MCF 10A (cell line): ENCODE measurements around the gene LCN2. TPM values are rescaled to one million over a fixed set of nuclear protein-coding genes. Genes with fewer than 3 reads are reported as not detected.

ENCODE experiments used
- BruUV-seq: library from RNA; stranded (reverse); fragments of 400-500 nt; replicated peaks from 2 replicates; lab custom pipeline; 2021; lab: Mats Ljungman, UMichigan
- CTCF ChIA-PET: fragments of 300-600 bp; sonication (Branson Sonifier 250); formaldehyde crosslinking; extraction: SDS; loops from one replicate; lab custom pipeline; 2021; ENCODE audit warnings: antibody characterized with exemption, inconsistent platforms; lab: Yijun Ruan, JAX
- POLR2A ChIA-PET: fragments of 300-600, 350-650 bp; sonication (Branson Sonifier 250); formaldehyde crosslinking; extraction: SDS; loops from one replicate; lab custom pipeline; 2020; ENCODE audit warnings: antibody characterized with exemption, inconsistent platforms; lab: Yijun Ruan, JAX
- DNase-seq: peaks from one replicate; pipeline ENCODE4 v3.0.0-alpha.2; 2018; ENCODE audit not compliant: unreplicated experiment
- H3K27ac Mint-ChIP-seq: one replicate; pipeline ENCODE4 v1.8.0; 2022; ENCODE audit warnings: mild to moderate bottlenecking, low read depth, mixed read lengths; ENCODE audit not compliant: unreplicated experiment
- H3K27me3 Mint-ChIP-seq: one replicate; pipeline ENCODE4 v1.8.0; 2022; ENCODE audit warnings: mixed read lengths; ENCODE audit not compliant: insufficient read depth, unreplicated experiment
- H3K36me3 Mint-ChIP-seq: one replicate; pipeline ENCODE4 v1.8.0; 2022; ENCODE audit warnings: mild to moderate bottlenecking, moderate library complexity, mixed read lengths; ENCODE audit not compliant: insufficient read depth, unreplicated experiment
- H3K4me1 Mint-ChIP-seq: one replicate; pipeline ENCODE4 v1.8.0; 2022; ENCODE audit warnings: mixed read lengths; ENCODE audit not compliant: insufficient read depth, unreplicated experiment
- H3K4me3 Mint-ChIP-seq: one replicate; pipeline ENCODE4 v1.8.0; 2022; ENCODE audit warnings: mild to moderate bottlenecking, moderate library complexity, mixed read lengths; ENCODE audit not compliant: unreplicated experiment
- H3K9me3 Mint-ChIP-seq: one replicate; pipeline ENCODE4 v1.8.0; 2022; ENCODE audit warnings: mixed read lengths; ENCODE audit not compliant: unreplicated experiment
- CTCF ChIP-seq: fragments of 200-600 bp; IDR thresholded peaks from one replicate; pipeline ENCODE4 v1.8.0; 2022; ENCODE audit warnings: antibody characterized with exemption, mild to moderate bottlenecking; ENCODE audit not compliant: unreplicated experiment
- intact Hi-C: fragments of 100-400 bp; cut with micrococcal nuclease; formaldehyde crosslinking; loops from 2 replicates; pipeline ENCODE4 v1.14.1; 2022
- total RNA-seq: library from RNA; stranded (reverse); gene quantifications from 2 replicates; pipeline ENCODE4 v1.2.3, GENCODE V29; 2022

LCN2 gene
- total RNA-seq, 1 experiment from 2014 or later: 7.7 TPM

DNA sequence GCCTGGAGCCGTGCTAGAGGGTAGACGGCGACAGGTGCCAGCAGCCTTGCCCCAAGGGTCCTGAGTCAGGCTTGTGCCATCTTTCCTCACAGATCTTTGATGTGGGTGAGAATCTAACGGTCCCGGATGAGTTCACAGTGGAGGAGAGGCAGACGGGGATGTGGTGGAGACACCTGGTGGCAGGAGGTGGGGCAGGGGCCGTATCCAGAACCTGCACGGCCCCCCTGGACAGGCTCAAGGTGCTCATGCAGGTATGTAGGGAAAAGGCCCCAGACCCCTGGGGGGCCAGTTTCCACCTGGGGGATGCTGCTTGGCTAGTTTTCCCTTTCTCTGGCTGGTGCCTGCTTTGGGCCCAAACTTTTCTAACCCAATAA lies 45.7 kb upstream of the LCN2 start:
- no peak for DNase-seq
- intact Hi-C loops: no loop called here
- Mint-ChIP-seq H3K9me3 (no peaks in the 10 kb centered on the region), H3K4me3 (no peak overlapping the region), H3K36me3 (peaks cover 52% of the 10 kb centered on the region), H3K4me1 (peaks cover 6% of the 10 kb centered on the region), H3K27ac (peak overlapping the region; percentile 61), H3K27me3 (no peaks in the 10 kb centered on the region)
- ChIA-PET POLR2A (no interaction called here), CTCF (interaction anchor here (0.6 to 6.6 kb wide), 3 partner anchors 13 to 398 kb away, joined by 3 to 62 read pairs (median 3); no protein-coding TSS in a partner anchor)
- BruUV-seq: no TSS peak
- peak; percentile 7 for TF ChIP-seq CTCF

- no TSS peak for BruUV-seq
- Mint-ChIP-seq H3K9me3 (no peaks in the 10 kb centered on the region), H3K27ac (no peak overlapping the region), H3K4me1 (peaks cover under 1% of the 10 kb centered on the region), H3K36me3 (peaks cover 52% of the 10 kb centered on the region), H3K4me3 (no peak overlapping the region), H3K27me3 (no peaks in the 10 kb centered on the region)
- ChIA-PET CTCF (interaction anchor here (0.7 to 6.6 kb wide), 2 partner anchors 12 to 16 kb away, joined by 3 to 62 read pairs; no protein-coding TSS in a partner anchor), POLR2A (no interaction called here)
- DNase-seq: no peak
- no peak for TF ChIP-seq CTCF
- intact Hi-C loops: no loop called here
Measured at GRCh38 chr9:128104171-128104618, 45.1 kb upstream of the LCN2 start.

DNA sequence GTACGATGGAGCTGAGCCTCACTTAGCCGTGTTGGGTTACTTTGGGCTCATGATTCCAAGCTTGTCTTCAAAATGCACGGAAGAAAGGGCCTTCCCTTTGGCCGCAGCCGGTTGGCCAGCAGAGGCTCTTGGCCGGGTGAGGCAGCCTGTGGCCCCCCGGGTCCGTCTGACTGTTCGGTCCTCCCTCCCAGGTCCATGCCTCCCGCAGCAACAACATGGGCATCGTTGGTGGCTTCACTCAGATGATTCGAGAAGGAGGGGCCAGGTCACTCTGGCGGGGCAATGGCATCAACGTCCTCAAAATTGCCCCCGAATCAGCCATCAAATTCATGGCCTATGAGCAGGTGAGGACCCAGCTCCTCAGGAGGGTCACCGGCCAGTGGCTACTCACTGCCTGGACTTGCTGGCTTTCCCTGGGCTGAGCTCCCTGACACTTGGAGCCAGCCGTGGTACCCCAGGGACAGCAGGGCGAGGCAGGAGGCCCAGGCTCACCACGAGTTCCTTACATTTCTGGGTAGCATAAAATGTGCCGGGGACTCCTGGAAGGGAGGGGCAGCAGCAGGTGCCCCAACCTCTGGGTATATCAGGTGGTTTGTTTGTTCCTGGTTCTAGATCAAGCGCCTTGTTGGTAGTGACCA lies 43.6 kb upstream of the LCN2 start:
- POLR2A ChIA-PET: no interaction called here
- no peak overlapping the region for H3K4me3 Mint-ChIP-seq
- H3K27me3 Mint-ChIP-seq: no peaks in the 10 kb centered on the region
- CTCF ChIA-PET: interaction anchor here (0.7 to 6.6 kb wide), 2 partner anchors 11 to 229 kb away, joined by 4 to 62 read pairs; no protein-coding TSS in a partner anchor
- no peaks in the 10 kb centered on the region for H3K9me3 Mint-ChIP-seq
- DNase-seq: no peak
- H3K4me1 Mint-ChIP-seq: no peaks in the 10 kb centered on the region
- TF ChIP-seq CTCF: no peak
- H3K27ac Mint-ChIP-seq: no peak overlapping the region
- BruUV-seq: no TSS peak
- H3K36me3 Mint-ChIP-seq: peaks cover 51% of the 10 kb centered on the region
- intact Hi-C loops: no loop called here

DNA sequence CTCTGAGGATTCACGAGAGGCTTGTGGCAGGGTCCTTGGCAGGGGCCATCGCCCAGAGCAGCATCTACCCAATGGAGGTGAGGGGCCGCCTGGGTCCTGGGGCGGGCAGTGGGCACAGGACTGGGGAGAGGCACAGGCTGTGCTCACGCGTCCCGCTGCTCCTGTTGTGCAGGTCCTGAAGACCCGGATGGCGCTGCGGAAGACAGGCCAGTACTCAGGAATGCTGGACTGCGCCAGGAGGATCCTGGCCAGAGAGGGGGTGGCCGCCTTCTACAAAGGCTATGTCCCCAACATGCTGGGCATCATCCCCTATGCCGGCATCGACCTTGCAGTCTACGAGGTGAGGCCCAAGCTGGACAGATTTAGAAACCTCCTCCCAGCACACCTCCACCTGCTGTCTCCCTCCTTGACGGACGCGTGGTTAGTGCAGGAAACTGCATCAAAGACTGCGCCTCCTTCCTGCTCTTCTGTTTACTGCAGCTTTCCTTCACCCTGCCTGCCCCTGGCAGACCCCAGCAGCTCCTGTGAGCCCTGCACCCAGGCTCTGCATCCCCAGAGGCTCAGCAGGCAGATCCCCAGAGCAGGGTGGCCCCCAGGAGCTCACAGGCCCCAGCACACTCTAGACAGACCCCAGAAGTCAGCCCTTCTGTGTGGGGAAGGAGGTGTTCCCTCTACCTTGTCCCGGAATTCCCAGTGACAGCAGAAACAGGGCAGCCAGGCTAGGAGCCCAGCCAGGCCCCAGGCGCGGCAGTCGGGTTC lies 42.9 kb upstream of the LCN2 start:
- intact Hi-C loops: no loop called here
- Mint-ChIP-seq H3K36me3 (peaks cover 49% of the 10 kb centered on the region), H3K4me3 (no peak overlapping the region), H3K27ac (no peak overlapping the region), H3K9me3 (no peaks in the 10 kb centered on the region), H3K4me1 (no peaks in the 10 kb centered on the region), H3K27me3 (no peaks in the 10 kb centered on the region)
- POLR2A ChIA-PET: no interaction called here
- CTCF ChIA-PET: interaction anchor here (0.6 to 6.6 kb wide), 3 partner anchors 10 to 71 kb away, joined by 4 to 62 read pairs (median 5); no protein-coding TSS in a partner anchor
- no peak for TF ChIP-seq CTCF
- no TSS peak for BruUV-seq
- no peak for DNase-seq
